SJSA1 (cell line): ENCODE measurements around the gene FN3K. TPM values are rescaled to one million over a fixed set of nuclear protein-coding genes. Genes with fewer than 3 reads are reported as not detected.
A peak's percentile ranks its signal among the peaks of the same experiment; 100 is the strongest.

Source experiments
- DNase-seq, 2 experiments: peaks; one replicate each; pipeline ENCODE4 v3.0.0-alpha.2; 2015 to 2020; ENCODE audit warnings: low spot score in 2 of 2, low read depth in 1 of 2
- H3K27ac ChIP-seq: fragments of 250-450 bp; sonication (Bioruptor Pico); 2 replicates; pipeline ENCODE4 v1.5.1; 2020; ENCODE audit warnings: mild to moderate bottlenecking, moderate library complexity
- H3K27me3 ChIP-seq: fragments of 250-450 bp; sonication (Bioruptor Pico); replicated peaks from 2 replicates; pipeline ENCODE4 v1.5.1; 2020; ENCODE audit warnings: mild to moderate bottlenecking, moderate library complexity
- H3K36me3 ChIP-seq: fragments of 250-450 bp; sonication (Bioruptor Pico); 2 replicates; pipeline ENCODE4 v1.5.1; 2020; ENCODE audit warnings: mild to moderate bottlenecking
- H3K4me1 ChIP-seq: fragments of 250-450 bp; sonication (Bioruptor Pico); replicated peaks from 2 replicates; pipeline ENCODE4 v1.6.1; 2021; ENCODE audit warnings: mild to moderate bottlenecking
- H3K4me3 ChIP-seq: fragments of 250-450 bp; sonication (Bioruptor Pico); 2 replicates; pipeline ENCODE4 v1.5.1; 2020; ENCODE audit warnings: mild to moderate bottlenecking
- H3K9me3 ChIP-seq: fragments of 250-450 bp; sonication (Bioruptor Pico); replicated peaks from 2 replicates; pipeline ENCODE4 v1.5.1; 2020; ENCODE audit warnings: mild to moderate bottlenecking
- total RNA-seq: library from RNA; depleted of rRNA; stranded (reverse); fragments of >200 nt; shearing (Covaris generic); gene quantifications from 2 replicates; pipeline ENCODE4 v1.2.3, GENCODE V29; 2014

Gene FN3K
- total RNA-seq, 1 experiment from 2014 or later: 0.13 TPM

- DNase-seq: no peak
- H3K27ac ChIP-seq: no peak overlapping the region
- H3K4me1 ChIP-seq: no peaks in the 10 kb centered on the region; the same call in none of the 2 replicates
- H3K9me3 ChIP-seq: no peaks in the 10 kb centered on the region
- H3K4me3 ChIP-seq: no peak overlapping the region
- H3K27me3 ChIP-seq: no peaks in the 10 kb centered on the region
- H3K36me3 ChIP-seq: no peaks in the 10 kb centered on the region
Measured at GRCh38 chr17:82710499-82711232, 24.7 kb upstream of the FN3K start.

- Histone ChIP-seq H3K4me3 (no peak overlapping the region), H3K27me3 (no peaks in the 10 kb centered on the region)
Measured at GRCh38 chr17:82713071-82713723, 22.2 kb upstream of the FN3K start.

GRCh38 chr17:82716203-82717010 lies 19.0 kb upstream of the FN3K start, which contains the start of gene FN3KRP:
TSS of gene FN3KRP (plus strand) at chr17:82716706. CDS start at chr17:82716756, 50 bp downstream.
- Histone ChIP-seq H3K9me3 (no peaks in the 10 kb centered on the region), H3K4me1 (peaks cover 17% of the 10 kb centered on the region), H3K4me3 (peak within 1 kb of the TSS; percentile 81), H3K36me3 (peaks cover 45% of the 10 kb centered on the region), H3K27ac (peak within 1 kb of the TSS; percentile 36), H3K27me3 (no peaks in the 10 kb centered on the region)
- peak; percentile 63 to 92 for DNase-seq

More at GRCh38 chr17:82713071-82713723, 22.2 kb upstream of the FN3K start:
- DNase-seq: no peak
- Histone ChIP-seq H3K36me3 (peaks cover 15% of the 10 kb centered on the region; the same call in 1 of the 2 replicates), H3K9me3 (no peaks in the 10 kb centered on the region), H3K4me1 (peaks cover 17% of the 10 kb centered on the region), H3K27ac (no peak overlapping the region)

- H3K27me3 ChIP-seq: no peaks in the 10 kb centered on the region
- H3K36me3 ChIP-seq: peaks cover 69% of the 10 kb centered on the region
- H3K4me1 ChIP-seq: peaks cover 17% of the 10 kb centered on the region
- no peaks in the 10 kb centered on the region for H3K9me3 ChIP-seq
- no peak for DNase-seq
- no peak overlapping the region for H3K27ac ChIP-seq
- no peak overlapping the region for H3K4me3 ChIP-seq
Measured at GRCh38 chr17:82718986-82719685, 16.3 kb upstream of the FN3K start.

GRCh38 chr17:82720204-82720603 lies 15.2 kb upstream of the FN3K start:
- no peak overlapping the region for H3K27ac ChIP-seq
- H3K4me1 ChIP-seq: peaks cover 17% of the 10 kb centered on the region
- H3K27me3 ChIP-seq: no peaks in the 10 kb centered on the region
- H3K4me3 ChIP-seq: no peak overlapping the region
- peaks cover 76% of the 10 kb centered on the region for H3K36me3 ChIP-seq
- DNase-seq: no peak
- no peaks in the 10 kb centered on the region for H3K9me3 ChIP-seq

GRCh38 chr17:82722341-82723013 lies 12.9 kb upstream of the FN3K start:
- Histone ChIP-seq H3K9me3 (no peaks in the 10 kb centered on the region), H3K4me3 (no peak overlapping the region), H3K4me1 (peaks cover 7% of the 10 kb centered on the region), H3K27ac (no peak overlapping the region), H3K27me3 (no peaks in the 10 kb centered on the region), H3K36me3 (peaks cover 89% of the 10 kb centered on the region)
- DNase-seq: no peak

- no peak overlapping the region for H3K4me3 ChIP-seq
Measured at GRCh38 chr17:82723169-82723807, 12.1 kb upstream of the FN3K start.

GRCh38 chr17:82726427-82726826 lies 9.0 kb upstream of the FN3K start:
- no peak overlapping the region for H3K27ac ChIP-seq
- H3K4me3 ChIP-seq: no peak overlapping the region
- no peak for DNase-seq
- no peaks in the 10 kb centered on the region for H3K4me1 ChIP-seq
- peaks cover 71% of the 10 kb centered on the region for H3K36me3 ChIP-seq
- H3K9me3 ChIP-seq: no peaks in the 10 kb centered on the region
- no peaks in the 10 kb centered on the region for H3K27me3 ChIP-seq

More at GRCh38 chr17:82723169-82723807, 12.1 kb upstream of the FN3K start:
- Histone ChIP-seq H3K36me3 (peaks cover 88% of the 10 kb centered on the region), H3K4me1 (no peaks in the 10 kb centered on the region), H3K9me3 (no peaks in the 10 kb centered on the region), H3K27ac (no peak overlapping the region), H3K27me3 (no peaks in the 10 kb centered on the region)
- DNase-seq: no peak

GRCh38 chr17:82729479-82730260 lies 5.7 kb upstream of the FN3K start:
- H3K27me3 ChIP-seq: no peaks in the 10 kb centered on the region
- H3K4me3 ChIP-seq: no peak overlapping the region
- H3K9me3 ChIP-seq: peaks cover 22% of the 10 kb centered on the region
- H3K36me3 ChIP-seq: peaks cover 74% of the 10 kb centered on the region
- no peak overlapping the region for H3K27ac ChIP-seq
- no peak for DNase-seq
- H3K4me1 ChIP-seq: no peaks in the 10 kb centered on the region

GRCh38 chr17:82732118-82732743 lies 3.2 kb upstream of the FN3K start:
- H3K27me3 ChIP-seq: no peaks in the 10 kb centered on the region

GRCh38 chr17:82736511-82737185 lies 1.2 kb downstream of the FN3K start:
- Histone ChIP-seq H3K36me3 (peaks cover 30% of the 10 kb centered on the region), H3K27ac (no peak overlapping the region), H3K27me3 (no peaks in the 10 kb centered on the region), H3K4me3 (no peak overlapping the region), H3K9me3 (peaks cover 25% of the 10 kb centered on the region), H3K4me1 (peaks cover 6% of the 10 kb centered on the region)
- no peak for DNase-seq

More at GRCh38 chr17:82732118-82732743, 3.2 kb upstream of the FN3K start:
- Histone ChIP-seq H3K9me3 (peaks cover 25% of the 10 kb centered on the region), H3K4me3 (no peak overlapping the region), H3K36me3 (peaks cover 52% of the 10 kb centered on the region), H3K27ac (no peak overlapping the region), H3K4me1 (peaks cover 6% of the 10 kb centered on the region)
- no peak for DNase-seq
